Prostate gland (tissue), 2 donors: Measurements from ENCODE around the gene SYNE1. TPM values are rescaled to one million over a fixed set of nuclear protein-coding genes. Genes with fewer than 3 reads are reported as not detected.

Experiments
- DNase-seq: peaks from one replicate; pipeline ENCODE4 v3.0.0-alpha.2; 2019; ENCODE audit warnings: low spot score
- H3K27ac ChIP-seq, 2 donors: fragments of 200-600 bp; sonication (generic); 2 replicates each; pipeline ENCODE4 v1.5.1; 2017 to 2019
- H3K27me3 ChIP-seq: fragments of 200-600 bp; sonication (generic); replicated peaks from 2 replicates; pipeline ENCODE4 v1.5.1; 2019; ENCODE audit not compliant: insufficient read depth
- H3K36me3 ChIP-seq, 2 donors: fragments of 200-600 bp; sonication (generic); 1 replicate in 1 of 2; 2 replicates in 1 of 2; pipeline versions ENCODE4 v1.5.1 to v1.8.1; 2017 to 2019
- H3K4me1 ChIP-seq: fragments of 200-600 bp; sonication (generic); replicated peaks from 2 replicates; pipeline ENCODE4 v1.5.1; 2019
- H3K4me3 ChIP-seq, 2 donors: fragments of 200-600 bp; sonication (generic); 2 replicates each; pipeline ENCODE4 v1.5.1; 2017 to 2019
- H3K9me3 ChIP-seq: fragments of 200-600 bp; sonication (generic); 2 replicates; pipeline ENCODE4 v1.5.1; 2017
- CTCF ChIP-seq, 4 experiments: fragments of 200-600 bp in 2 of 4; fragments of 450-650 bp in 2 of 4; sonication (generic) in 2 of 4; IDR thresholded peaks; 1 replicate in 3 of 4; 2 replicates in 1 of 4; pipeline ENCODE4 v1.5.1; 2016 to 2019; ENCODE audit warnings: antibody characterized with exemption in 4 of 4, mild to moderate bottlenecking in 2 of 4, moderate library complexity in 2 of 4
- POLR2A ChIP-seq: fragments of 450-650 bp; IDR thresholded peaks from one replicate; pipeline ENCODE4 v1.6.1; 2016; ENCODE audit warnings: antibody characterized with exemption, mild to moderate bottlenecking
- POLR2AphosphoS5 ChIP-seq: sonication (generic); formaldehyde crosslinking; IDR thresholded peaks from one replicate; pipeline ENCODE4 v1.6.1; 2017; ENCODE audit warnings: antibody characterized with exemption
- WGBS: methylation state at CpG from one replicate; pipeline ENCODE4 v1.1.5; 2018; 5-methylcytosine and 5-hydroxymethylcytosine counted together
- intact Hi-C: fragments of 100-400 bp; cut with DNase I; formaldehyde crosslinking; loops from one replicate; pipeline ENCODE4 v1.14.2; 2022
- total RNA-seq, 2 donors: library from RNA; depleted of rRNA; stranded (reverse); fragments of >200 nt; gene quantifications; one replicate each; pipeline ENCODE4 v1.1.0, GENCODE V29; 2016

The SYNE1 gene
- total RNA-seq, 2 donors from 2014 or later, result 36.5 to 154 TPM

GRCh38 chr6:152452639-152453038 lies 184.5 kb downstream of the SYNE1 start:
- DNase-seq, result no peak
- Histone ChIP-seq H3K4me3 (no peak overlapping the region), H3K27ac (no peak overlapping the region), H3K9me3 (no peaks in the 10 kb centered on the region), H3K27me3 (no peaks in the 10 kb centered on the region), H3K36me3 (no peaks in the 10 kb centered on the region), H3K4me1 (no peaks in the 10 kb centered on the region)
- no peak for TF ChIP-seq POLR2A
- TF ChIP-seq CTCF (IDR thresholded peaks at IDR 0.05), result no peak
- TF ChIP-seq POLR2AphosphoS5, result no peak
- 98% methylated on average over 7 of the region's 7 CpGs for WGBS
- intact Hi-C loops, result no loop called here

- no peak for TF ChIP-seq POLR2AphosphoS5
- TF ChIP-seq POLR2A, result no peak
- no peak for TF ChIP-seq CTCF (IDR thresholded peaks at IDR 0.05)
- DNase-seq, result no peak
- no peaks in the 10 kb centered on the region for H3K4me1 ChIP-seq
- intact Hi-C loops, result no loop called here
- no peak overlapping the region for H3K27ac ChIP-seq
- H3K4me3 ChIP-seq, result no peak overlapping the region
- H3K27me3 ChIP-seq, result no peaks in the 10 kb centered on the region
- WGBS, result 93% methylated on average over 4 of the region's 4 CpGs
- no peaks in the 10 kb centered on the region for H3K36me3 ChIP-seq
- H3K9me3 ChIP-seq, result no peaks in the 10 kb centered on the region
Observed at GRCh38 chr6:152450519-152450918, 186.6 kb downstream of the SYNE1 start.

- no peak for TF ChIP-seq POLR2A
- no peak for TF ChIP-seq CTCF (IDR thresholded peaks at IDR 0.05)
- TF ChIP-seq POLR2AphosphoS5, result no peak
- no peaks in the 10 kb centered on the region for H3K9me3 ChIP-seq
- DNase-seq, result no peak
- intact Hi-C loops, result no loop called here
- H3K36me3 ChIP-seq, result no peaks in the 10 kb centered on the region
- H3K4me1 ChIP-seq, result no peaks in the 10 kb centered on the region
- H3K4me3 ChIP-seq, result no peak overlapping the region
- H3K27me3 ChIP-seq, result no peaks in the 10 kb centered on the region
- 85% methylated on average over 15 of the region's 15 CpGs for WGBS
- no peak overlapping the region for H3K27ac ChIP-seq
Observed at GRCh38 chr6:152441902-152442301, 195.3 kb downstream of the SYNE1 start.

- H3K4me1 ChIP-seq, result no peaks in the 10 kb centered on the region
- H3K4me3 ChIP-seq, result no peak overlapping the region
- 84% methylated on average over 3 of the region's 3 CpGs for WGBS
- no peaks in the 10 kb centered on the region for H3K9me3 ChIP-seq
- H3K36me3 ChIP-seq, result no peaks in the 10 kb centered on the region
- H3K27me3 ChIP-seq, result no peaks in the 10 kb centered on the region
- no peak overlapping the region for H3K27ac ChIP-seq
- TF ChIP-seq POLR2A, result no peak
- no peak for TF ChIP-seq CTCF (IDR thresholded peaks at IDR 0.05)
- TF ChIP-seq POLR2AphosphoS5, result no peak
- no peak for DNase-seq
- intact Hi-C loops, result no loop called here
Observed at GRCh38 chr6:152435816-152436215, 201.3 kb downstream of the SYNE1 start.

- intact Hi-C loops, result no loop called here
Observed at GRCh38 chr6:152432758-152433157, 204.4 kb downstream of the SYNE1 start.

More at GRCh38 chr6:152432758-152433157, 204.4 kb downstream of the SYNE1 start:
- H3K4me1 ChIP-seq, result no peaks in the 10 kb centered on the region
- 65% methylated on average over 2 of the region's 2 CpGs for whole genome bisulfite sequencing
- DNase-seq, result no peak
- H3K36me3 ChIP-seq, result no peaks in the 10 kb centered on the region
- no peak overlapping the region for H3K4me3 ChIP-seq
- no peaks in the 10 kb centered on the region for H3K27me3 ChIP-seq
- TF ChIP-seq CTCF (IDR thresholded peaks at IDR 0.05) (no peak), POLR2A (no peak), POLR2AphosphoS5 (no peak)
- no peak overlapping the region for H3K27ac ChIP-seq
- no peaks in the 10 kb centered on the region for H3K9me3 ChIP-seq
